Hepatocyte (in vitro differentiated cells): ENCODE results near the gene NPFF.
"Not testable (repeated sequence)": the region's sequence is repeated elsewhere in the genome, so short reads cannot be mapped to it uniquely, and the experiment has no call there.

Source experiments
- CTCF ChIP-seq: fragments of 200-600 bp; sonication (generic); IDR thresholded peaks from 2 replicates; pipeline ENCODE4 v1.5.1; 2016; ENCODE audit warnings: antibody characterized with exemption, mild to moderate bottlenecking; ENCODE audit not compliant: poor library complexity
- EZH2 ChIP-seq: fragments of 200-600 bp; sonication (generic); IDR thresholded peaks from 2 replicates; pipeline ENCODE4 v1.6.1; 2016; ENCODE audit warnings: antibody characterized with exemption, mild to moderate bottlenecking, borderline replicate concordance
- EZH2phosphoT487 ChIP-seq: fragments of 200-600 bp; sonication (generic); IDR thresholded peaks from one replicate; pipeline ENCODE4 v1.6.1; 2018; ENCODE audit warnings: antibody characterized with exemption, mild to moderate bottlenecking, low read depth, moderate library complexity; ENCODE audit not compliant: unreplicated experiment, severe bottlenecking

DNA sequence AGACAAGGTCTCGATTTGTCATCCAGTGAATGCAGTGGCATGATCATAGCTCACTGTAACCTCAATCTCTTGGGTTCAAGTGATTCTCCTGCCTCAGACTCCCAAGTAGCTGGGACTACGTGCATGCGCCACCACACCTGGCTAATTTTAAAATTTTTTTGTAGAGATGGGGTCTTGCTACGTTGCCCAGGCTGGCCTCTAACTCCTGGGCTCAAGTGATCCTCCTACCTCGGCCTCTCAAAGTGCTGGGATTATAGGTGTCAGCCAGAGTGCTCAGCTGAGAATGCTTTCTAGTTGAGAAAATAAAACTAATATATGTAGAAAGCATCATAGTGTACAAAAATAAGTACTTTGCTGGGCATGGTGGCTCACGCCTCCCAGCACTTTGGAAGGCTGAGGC is 41.1 kb upstream of the NPFF start:
- not testable (repeated sequence) for TF ChIP-seq EZH2, CTCF, EZH2phosphoT487
